Daoy (cell line): Measurements from ENCODE around the gene SLC16A8. TPM values are rescaled to one million over a fixed set of nuclear protein-coding genes. Genes with fewer than 3 reads are reported as not detected.

Experiments used
- DNase-seq: peaks from one replicate; pipeline ENCODE4 v3.0.0-alpha.2; 2015; ENCODE audit warnings: low read depth
- total RNA-seq: library from RNA; depleted of rRNA; stranded (reverse); fragments of >200 nt; shearing (Covaris generic); gene quantifications from 2 replicates; pipeline ENCODE4 v1.2.3, GENCODE V29; 2014; rRNA removed

The SLC16A8 gene
- total RNA-seq, 1 experiment from 2014 or later: not detected

- DNase-seq: no peak
Measured at GRCh38 chr22:38028344-38029130, 55.4 kb downstream of the SLC16A8 start.

Other genes with a start within 250 kb of the SLC16A8 start
- gene ANKRD54, start 239.8 kb downstream of the SLC16A8 start, total RNA-seq: 59.8 and 64.7 TPM in 2 replicates
- gene EIF3L, start 234.8 kb downstream of the SLC16A8 start, total RNA-seq: 288 and 343 TPM in 2 replicates
- 22.2 and 33.6 TPM in 2 replicates for gene MICALL1, start 177.9 kb downstream of the SLC16A8 start, total RNA-seq
- 3.4 TPM in 1 of 2 replicates, not detected in the other for gene C22orf23, start 130.6 kb downstream of the SLC16A8 start, total RNA-seq
- 138 and 183 TPM in 2 replicates for gene POLR2F, start 130.5 kb downstream of the SLC16A8 start, total RNA-seq
- gene SOX10, start 99.6 kb downstream of the SLC16A8 start, total RNA-seq: not detected in 2 replicates
- gene PICK1, start 26.8 kb downstream of the SLC16A8 start, total RNA-seq: 19.4 and 28.8 TPM in 2 replicates
- gene BAIAP2L2, start 26.5 kb upstream of the SLC16A8 start, total RNA-seq: 16.2 and 16.8 TPM in 2 replicates
- gene PLA2G6, start 97.6 kb upstream of the SLC16A8 start, total RNA-seq: 2.8 and 3.9 TPM in 2 replicates
- 42.0 and 54.1 TPM in 2 replicates for gene MAFF, start 117.8 kb upstream of the SLC16A8 start, total RNA-seq
- gene TMEM184B, start 188.8 kb upstream of the SLC16A8 start, total RNA-seq: 9.7 and 12.8 TPM in 2 replicates
- gene CSNK1E, start 233.2 kb upstream of the SLC16A8 start, total RNA-seq: 51.6 and 62.7 TPM in 2 replicates